Keratinocyte (primary cell): ENCODE measurements around the gene RHEX. TPM values are rescaled to one million over a fixed set of nuclear protein-coding genes. Genes with fewer than 3 reads are reported as not detected.

Source experiments
- DNase-seq: peaks from one replicate; pipeline ENCODE4 v3.0.0-alpha.2; 2011; ENCODE audit warnings: low read depth, missing footprints, low spot score
- FAIRE-seq: peaks from 2 replicates; lab custom pipeline; 2011; peaks lifted over from hg19 to GRCh38; lab: Jason Lieb, UNC
- H2AFZ ChIP-seq: 2 replicates; pipeline ENCODE4 v1.6.0; 2012; ENCODE audit warnings: low read length, control low read depth, inconsistent platforms; ENCODE audit not compliant: control insufficient read depth
- H3K27ac ChIP-seq: 2 replicates; pipeline ENCODE4 v1.5.1; 2011; ENCODE audit warnings: low read length; ENCODE audit not compliant: control insufficient read depth, insufficient read depth
- H3K27me3 ChIP-seq: 3 replicates; pipeline ENCODE4 v1.6.0; 2011; ENCODE audit warnings: low read length; ENCODE audit not compliant: control insufficient read depth, insufficient read depth; ENCODE audit errors: extremely low read depth
- H3K36me3 ChIP-seq, 2 experiments: 2 replicates in 1 of 2; 3 replicates in 1 of 2; pipeline ENCODE4 v1.5.1; 2011; ENCODE audit warnings: low read length in 2 of 2, mild to moderate bottlenecking in 1 of 2; ENCODE audit not compliant: control insufficient read depth in 2 of 2, insufficient read depth in 2 of 2; ENCODE audit errors: extremely low read depth in 1 of 2
- H3K4me1 ChIP-seq: 3 replicates; pipeline ENCODE4 v1.5.1; 2011; ENCODE audit warnings: low read length; ENCODE audit not compliant: control insufficient read depth, insufficient read depth; ENCODE audit errors: extremely low read depth
- H3K4me2 ChIP-seq: 3 replicates; pipeline ENCODE4 v1.6.0; 2011; ENCODE audit warnings: low read depth, low read length; ENCODE audit not compliant: control insufficient read depth, insufficient read depth; ENCODE audit errors: extremely low read depth
- H3K4me3 ChIP-seq, 3 experiments: fragments of 200-600 bp in 1 of 3; sonication (generic) in 1 of 3; 2 replicates in 2 of 3; 3 replicates in 1 of 3; pipeline ENCODE4 v1.5.1; 2011 to 2016; ENCODE audit warnings: low read length in 3 of 3, mild to moderate bottlenecking in 3 of 3, control low read depth in 2 of 3, inconsistent platforms in 1 of 3, low read depth in 1 of 3, mixed read lengths in 1 of 3, mixed run types in 1 of 3, moderate library complexity in 1 of 3; ENCODE audit not compliant: control insufficient read depth in 2 of 3, insufficient read depth in 2 of 3; ENCODE audit errors: extremely low read depth in 1 of 3
- H3K79me2 ChIP-seq: 2 replicates; pipeline ENCODE4 v1.6.0; 2012; ENCODE audit warnings: low read length; ENCODE audit not compliant: control insufficient read depth, insufficient read depth
- H3K9ac ChIP-seq: 3 replicates; pipeline ENCODE4 v1.6.0; 2011; ENCODE audit warnings: low read length; ENCODE audit not compliant: control insufficient read depth, insufficient read depth; ENCODE audit errors: extremely low read depth
- H3K9me1 ChIP-seq: 3 replicates; pipeline ENCODE4 v1.6.0; 2011; ENCODE audit warnings: low read length; ENCODE audit not compliant: control insufficient read depth, insufficient read depth; ENCODE audit errors: extremely low read depth
- H3K9me3 ChIP-seq: 2 replicates; pipeline ENCODE4 v1.5.1; 2012; ENCODE audit warnings: low read depth, low read length; ENCODE audit not compliant: control insufficient read depth
- H4K20me1 ChIP-seq: 3 replicates; pipeline ENCODE4 v1.6.0; 2011; ENCODE audit warnings: low read length; ENCODE audit not compliant: control insufficient read depth, insufficient read depth; ENCODE audit errors: extremely low read depth
- CTCF ChIP-seq, 3 experiments: IDR thresholded peaks in 1 of 3; conservative IDR thresholded peaks in 1 of 3; optimal IDR thresholded peaks in 1 of 3; 2 replicates in 2 of 3; 3 replicates in 1 of 3; pipeline versions ENCODE3 to v1.5.1; 2011; ENCODE audit warnings: low read length in 3 of 3, mild to moderate bottlenecking in 3 of 3, moderate library complexity in 2 of 3, control low read depth in 1 of 3, inconsistent platforms in 1 of 3; ENCODE audit not compliant: insufficient read depth in 2 of 3; ENCODE audit errors: extremely low read depth in 1 of 3
- EZH2 ChIP-seq: IDR thresholded peaks from one replicate; pipeline ENCODE4 v1.6.1; 2012; ENCODE audit warnings: inconsistent platforms, mild to moderate bottlenecking, low read length, moderate library complexity
- dilution Hi-C: fragments of 300-500 bp; cut with MboI; formaldehyde crosslinking; loops from one replicate; pipeline ENCODE4 v1.7.0; 2020; ENCODE audit warnings: low sequenced_read_pairs; ENCODE audit not compliant: extremely low pct_ligation_motif_present
- polyA plus RNA-seq, 5 experiments: library from polyadenylated mRNA; depleted of rRNA in 3 of 5; stranded (reverse) in 3 of 5; stranded (forward) in 1 of 5; unstranded in 1 of 5; fragments of >200 nt; gene quantifications; 1 replicate in 1 of 5; 2 replicates in 3 of 5; 3 replicates in 1 of 5; pipeline versions ENCODE4 v1.2.1 to v1.2.3, GENCODE V29; 2011 to 2012; ENCODE audit warnings: missing spikeins in 2 of 5, low read depth in 1 of 5, low replicate concordance in 1 of 5

Gene RHEX
- polyA plus RNA-seq, 1 donor (not counting 4 experiments of a cell fraction or from before 2014, with no cell fraction given), result not detected

- H2AFZ ChIP-seq, result no peak overlapping the region
- H3K4me1 ChIP-seq, result no peaks in the 10 kb centered on the region
- H3K9me3 ChIP-seq, result no peaks in the 10 kb centered on the region
- no peak overlapping the region for H3K4me3 ChIP-seq
- no peak overlapping the region for H3K4me2 ChIP-seq
- H3K9ac ChIP-seq, result no peak overlapping the region
- no peaks in the 10 kb centered on the region for H3K36me3 ChIP-seq
- no peaks in the 10 kb centered on the region for H3K9me1 ChIP-seq
- TF ChIP-seq EZH2 (no peak), CTCF (optimal IDR thresholded peaks at IDR 0.05 in 1 of 3, IDR thresholded peaks at IDR 0.05 in 1 of 3, conservative IDR thresholded peaks at IDR 0.05 in 1 of 3; ENCODE audit: extremely low read depth in 1 of 3, insufficient read depth in 2 of 3, low read length in 3 of 3) (no peak)
- FAIRE-seq (no peak), DNase-seq (no peak)
- no peaks in the 10 kb centered on the region for H4K20me1 ChIP-seq
- dilution Hi-C loops, result no loop called here
- H3K27ac ChIP-seq, result no peak overlapping the region
- H3K27me3 ChIP-seq, result peaks cover 2% of the 10 kb centered on the region
- no peaks in the 10 kb centered on the region for H3K79me2 ChIP-seq
These were observed 41.1 kb downstream of the RHEX start for GRCh38 chr1:206094024-206094423.

- no peaks in the 10 kb centered on the region for H3K4me1 ChIP-seq
- H4K20me1 ChIP-seq, result no peaks in the 10 kb centered on the region
- H3K9me3 ChIP-seq, result no peaks in the 10 kb centered on the region
- H3K79me2 ChIP-seq, result no peaks in the 10 kb centered on the region
- dilution Hi-C loops, result no loop called here
- TF ChIP-seq CTCF (optimal IDR thresholded peaks at IDR 0.05 in 1 of 3, IDR thresholded peaks at IDR 0.05 in 1 of 3, conservative IDR thresholded peaks at IDR 0.05 in 1 of 3; ENCODE audit: extremely low read depth in 1 of 3, insufficient read depth in 2 of 3, low read length in 3 of 3), result no peak
- no peak for TF ChIP-seq EZH2
- no peak overlapping the region for H3K4me3 ChIP-seq
- DNase-seq, result no peak
- H2AFZ ChIP-seq, result no peak overlapping the region
- H3K27ac ChIP-seq, result no peak overlapping the region
- H3K27me3 ChIP-seq, result peaks cover 2% of the 10 kb centered on the region
- FAIRE-seq, result no peak
- H3K9me1 ChIP-seq, result no peaks in the 10 kb centered on the region
- H3K4me2 ChIP-seq, result no peak overlapping the region
- H3K36me3 ChIP-seq, result no peaks in the 10 kb centered on the region
- no peak overlapping the region for H3K9ac ChIP-seq
These were observed 44.4 kb downstream of the RHEX start for GRCh38 chr1:206097381-206097780.
